GM23338 (cell line): ENCODE measurements around the gene SNW1.
A peak's percentile ranks its signal among the peaks of the same experiment; 100 is the strongest.

Source experiments
- CREB1 ChIP-seq: fragments of 250-450 bp; sonication (Bioruptor Pico); IDR thresholded peaks from 2 replicates; pipeline ENCODE4 v1.5.0; 2020; ENCODE audit warnings: low read depth, mild to moderate bottlenecking, moderate library complexity
- EZH2 ChIP-seq: fragments of 200-600 bp; sonication (generic); IDR thresholded peaks from one replicate; pipeline ENCODE4 v1.8.0; 2017; ENCODE audit warnings: antibody characterized with exemption, mild to moderate bottlenecking, low read depth; ENCODE audit not compliant: unreplicated experiment
- EZH2phosphoT487 ChIP-seq: fragments of 200-600 bp; sonication (generic); IDR thresholded peaks from one replicate; pipeline ENCODE4 v1.8.1; 2018; ENCODE audit warnings: antibody characterized with exemption; ENCODE audit not compliant: unreplicated experiment
- JUNB ChIP-seq: IDR thresholded peaks from one replicate; pipeline ENCODE4 v1.6.1; 2016; ENCODE audit warnings: antibody characterized with exemption; ENCODE audit not compliant: unreplicated experiment
- POLR2AphosphoS5 ChIP-seq: IDR thresholded peaks from 2 replicates; pipeline ENCODE4 v1.6.1; 2016; ENCODE audit warnings: antibody characterized with exemption, low read depth
- ZNF114 ChIP-seq: fragments of 250-450 bp; sonication (Bioruptor Pico); IDR thresholded peaks from 2 replicates; pipeline ENCODE4 v1.5.0; 2020; ENCODE audit warnings: mild to moderate bottlenecking, moderate library complexity
- ZNF331 ChIP-seq: fragments of 250-450 bp; sonication (Bioruptor Pico); IDR thresholded peaks from 2 replicates; pipeline ENCODE4 v1.5.0; 2020; ENCODE audit warnings: low read depth, mild to moderate bottlenecking, moderate library complexity
- TF ChIP-seq, protein P1 (sequence below), 2 experiments: fragments of 200-600 bp in 1 of 2; sonication (generic) in 1 of 2; conservative IDR thresholded peaks; 2 replicates each; pipeline versions ENCODE4 v1.5.1 to v1.6.1; 2016 to 2017; ENCODE audit warnings: antibody characterized with exemption in 2 of 2, low read depth in 2 of 2, mild to moderate bottlenecking in 2 of 2, moderate library complexity in 1 of 2
- TF ChIP-seq, protein P2 (sequence below): IDR thresholded peaks from one replicate; pipeline ENCODE4 v1.6.1; 2018; ENCODE audit warnings: antibody characterized with exemption; ENCODE audit not compliant: unreplicated experiment
- TF ChIP-seq, protein P3 (sequence below): IDR thresholded peaks from 2 replicates; pipeline ENCODE4 v1.6.1; 2016; ENCODE audit warnings: antibody characterized with exemption

DNA sequence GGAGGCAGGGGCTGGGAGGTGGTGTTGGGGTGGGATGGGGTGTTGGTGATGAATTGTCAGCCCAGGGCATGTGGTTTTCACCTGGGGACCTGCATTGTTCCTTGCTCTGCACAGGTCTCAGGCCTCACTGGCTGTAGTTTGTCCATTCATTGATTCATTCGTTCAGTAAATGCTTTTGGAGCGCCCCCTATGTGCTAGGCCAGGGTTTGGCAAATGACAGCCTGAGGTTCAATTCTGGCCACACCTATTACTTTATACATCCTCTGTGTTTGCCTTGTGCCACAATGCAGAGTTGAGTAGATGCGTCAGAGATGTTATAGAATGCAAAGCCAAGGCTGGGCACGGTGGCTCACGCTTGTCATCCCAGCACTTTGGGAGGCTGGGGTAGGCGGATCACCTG lies 43.6 kb upstream of the SNW1 start:
- TF ChIP-seq, protein P1, sequence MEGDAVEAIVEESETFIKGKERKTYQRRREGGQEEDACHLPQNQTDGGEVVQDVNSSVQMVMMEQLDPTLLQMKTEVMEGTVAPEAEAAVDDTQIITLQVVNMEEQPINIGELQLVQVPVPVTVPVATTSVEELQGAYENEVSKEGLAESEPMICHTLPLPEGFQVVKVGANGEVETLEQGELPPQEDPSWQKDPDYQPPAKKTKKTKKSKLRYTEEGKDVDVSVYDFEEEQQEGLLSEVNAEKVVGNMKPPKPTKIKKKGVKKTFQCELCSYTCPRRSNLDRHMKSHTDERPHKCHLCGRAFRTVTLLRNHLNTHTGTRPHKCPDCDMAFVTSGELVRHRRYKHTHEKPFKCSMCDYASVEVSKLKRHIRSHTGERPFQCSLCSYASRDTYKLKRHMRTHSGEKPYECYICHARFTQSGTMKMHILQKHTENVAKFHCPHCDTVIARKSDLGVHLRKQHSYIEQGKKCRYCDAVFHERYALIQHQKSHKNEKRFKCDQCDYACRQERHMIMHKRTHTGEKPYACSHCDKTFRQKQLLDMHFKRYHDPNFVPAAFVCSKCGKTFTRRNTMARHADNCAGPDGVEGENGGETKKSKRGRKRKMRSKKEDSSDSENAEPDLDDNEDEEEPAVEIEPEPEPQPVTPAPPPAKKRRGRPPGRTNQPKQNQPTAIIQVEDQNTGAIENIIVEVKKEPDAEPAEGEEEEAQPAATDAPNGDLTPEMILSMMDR (conservative IDR thresholded peaks at IDR 0.05; ENCODE audit: low read depth in 2 of 2), result peak; percentile 79 to 82
- TF ChIP-seq EZH2phosphoT487, result no peak
- TF ChIP-seq POLR2AphosphoS5, result no peak
- TF ChIP-seq, protein P2, sequence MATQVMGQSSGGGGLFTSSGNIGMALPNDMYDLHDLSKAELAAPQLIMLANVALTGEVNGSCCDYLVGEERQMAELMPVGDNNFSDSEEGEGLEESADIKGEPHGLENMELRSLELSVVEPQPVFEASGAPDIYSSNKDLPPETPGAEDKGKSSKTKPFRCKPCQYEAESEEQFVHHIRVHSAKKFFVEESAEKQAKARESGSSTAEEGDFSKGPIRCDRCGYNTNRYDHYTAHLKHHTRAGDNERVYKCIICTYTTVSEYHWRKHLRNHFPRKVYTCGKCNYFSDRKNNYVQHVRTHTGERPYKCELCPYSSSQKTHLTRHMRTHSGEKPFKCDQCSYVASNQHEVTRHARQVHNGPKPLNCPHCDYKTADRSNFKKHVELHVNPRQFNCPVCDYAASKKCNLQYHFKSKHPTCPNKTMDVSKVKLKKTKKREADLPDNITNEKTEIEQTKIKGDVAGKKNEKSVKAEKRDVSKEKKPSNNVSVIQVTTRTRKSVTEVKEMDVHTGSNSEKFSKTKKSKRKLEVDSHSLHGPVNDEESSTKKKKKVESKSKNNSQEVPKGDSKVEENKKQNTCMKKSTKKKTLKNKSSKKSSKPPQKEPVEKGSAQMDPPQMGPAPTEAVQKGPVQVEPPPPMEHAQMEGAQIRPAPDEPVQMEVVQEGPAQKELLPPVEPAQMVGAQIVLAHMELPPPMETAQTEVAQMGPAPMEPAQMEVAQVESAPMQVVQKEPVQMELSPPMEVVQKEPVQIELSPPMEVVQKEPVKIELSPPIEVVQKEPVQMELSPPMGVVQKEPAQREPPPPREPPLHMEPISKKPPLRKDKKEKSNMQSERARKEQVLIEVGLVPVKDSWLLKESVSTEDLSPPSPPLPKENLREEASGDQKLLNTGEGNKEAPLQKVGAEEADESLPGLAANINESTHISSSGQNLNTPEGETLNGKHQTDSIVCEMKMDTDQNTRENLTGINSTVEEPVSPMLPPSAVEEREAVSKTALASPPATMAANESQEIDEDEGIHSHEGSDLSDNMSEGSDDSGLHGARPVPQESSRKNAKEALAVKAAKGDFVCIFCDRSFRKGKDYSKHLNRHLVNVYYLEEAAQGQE, result no peak
- no peak for TF ChIP-seq EZH2
- TF ChIP-seq, protein P3, sequence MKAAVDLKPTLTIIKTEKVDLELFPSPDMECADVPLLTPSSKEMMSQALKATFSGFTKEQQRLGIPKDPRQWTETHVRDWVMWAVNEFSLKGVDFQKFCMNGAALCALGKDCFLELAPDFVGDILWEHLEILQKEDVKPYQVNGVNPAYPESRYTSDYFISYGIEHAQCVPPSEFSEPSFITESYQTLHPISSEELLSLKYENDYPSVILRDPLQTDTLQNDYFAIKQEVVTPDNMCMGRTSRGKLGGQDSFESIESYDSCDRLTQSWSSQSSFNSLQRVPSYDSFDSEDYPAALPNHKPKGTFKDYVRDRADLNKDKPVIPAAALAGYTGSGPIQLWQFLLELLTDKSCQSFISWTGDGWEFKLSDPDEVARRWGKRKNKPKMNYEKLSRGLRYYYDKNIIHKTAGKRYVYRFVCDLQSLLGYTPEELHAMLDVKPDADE, result no peak
- no peak for TF ChIP-seq ZNF331 (CRISPR knock-in tag)
- no peak for TF ChIP-seq JUNB
- TF ChIP-seq CREB1 (CRISPR knock-in tag), result no peak
- no peak for TF ChIP-seq ZNF114 (CRISPR knock-in tag)
